ENCODE results near the gene MTA3.

GRCh38 chr2:42569116-42569711 lies 782 bp downstream of the MTA3 start:
- no peak for TF ChIP-seq CTCF (IDR thresholded peaks at IDR 0.05)
- TF ChIP-seq EP300 (IDR thresholded peaks at IDR 0.05): no peak

Data from upper lobe of left lung (tissue), 4 donors.